Mucosa of rectum (tissue), 2 donors: Measurements from ENCODE around the gene C2CD3.
"Not testable (repeated sequence)": the region's sequence is repeated elsewhere in the genome, so short reads cannot be mapped to it uniquely, and the experiment has no call there.

Source experiments
- H3K27ac ChIP-seq, 2 donors: one replicate each; pipeline ENCODE4 v1.7.0; 2013; ENCODE audit warnings: inconsistent platforms in 2 of 2, low read depth in 2 of 2, low read length in 2 of 2
- H3K27me3 ChIP-seq, 2 donors: one replicate each; pipeline ENCODE4 v1.7.0; 2013; ENCODE audit warnings: low read length in 2 of 2; ENCODE audit not compliant: control insufficient read depth in 2 of 2, insufficient read depth in 2 of 2
- H3K36me3 ChIP-seq, 2 donors: one replicate each; pipeline ENCODE4 v1.7.0; 2013; ENCODE audit warnings: low read length in 2 of 2; ENCODE audit not compliant: control insufficient read depth in 2 of 2, insufficient read depth in 2 of 2
- H3K4me1 ChIP-seq, 2 donors: one replicate each; pipeline ENCODE4 v1.7.0; 2013; ENCODE audit warnings: low read length in 2 of 2, mild to moderate bottlenecking in 1 of 2; ENCODE audit not compliant: control insufficient read depth in 2 of 2, insufficient read depth in 2 of 2
- H3K4me3 ChIP-seq, 2 donors: one replicate each; pipeline ENCODE4 v1.7.0; 2013; ENCODE audit warnings: low read length in 2 of 2
- H3K9ac ChIP-seq, 2 donors: one replicate each; pipeline ENCODE4 v1.7.0; 2013; ENCODE audit warnings: low read length in 2 of 2, low read depth in 1 of 2, mild to moderate bottlenecking in 1 of 2
- H3K9me3 ChIP-seq, 2 donors: one replicate each; pipeline ENCODE4 v1.7.0; 2013; ENCODE audit warnings: low read length in 2 of 2; ENCODE audit not compliant: control insufficient read depth in 2 of 2
- donor health status: healthy.
- donor health status: Normal muscosa, but diverticular disease.

Gene C2CD3

DNA sequence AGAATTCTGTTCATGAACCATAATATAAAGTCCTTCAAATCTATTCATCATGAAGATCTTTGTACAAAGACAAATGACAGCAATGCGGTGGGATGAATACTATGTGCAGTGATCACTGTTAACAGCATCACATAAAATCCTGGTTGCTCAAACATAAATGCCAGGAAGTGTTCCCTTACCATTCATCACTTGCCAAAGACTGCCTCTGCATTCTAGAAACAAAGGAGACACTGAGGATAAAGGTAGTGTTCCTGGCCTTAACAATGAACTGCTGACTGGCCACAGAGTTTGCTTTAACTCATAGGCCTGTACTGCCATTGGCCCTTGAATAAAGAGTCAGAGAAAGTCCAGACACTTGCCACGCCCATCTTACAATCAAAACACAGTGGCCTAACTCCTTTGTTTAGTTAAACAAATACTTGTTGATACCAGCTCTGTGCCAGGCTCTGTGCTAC is 29.5 kb downstream of the C2CD3 start:
- H3K27me3 ChIP-seq = no peaks in the 10 kb centered on the region
- no peak overlapping the region for H3K4me3 ChIP-seq
- no peaks in the 10 kb centered on the region for H3K9me3 ChIP-seq
- peaks cover 0 to 7% of the 10 kb centered on the region in 2 donors for H3K36me3 ChIP-seq
- no peak overlapping the region for H3K9ac ChIP-seq
- no peak overlapping the region for H3K27ac ChIP-seq
- peaks cover 0 to 15% of the 10 kb centered on the region in 2 donors for H3K4me1 ChIP-seq

DNA sequence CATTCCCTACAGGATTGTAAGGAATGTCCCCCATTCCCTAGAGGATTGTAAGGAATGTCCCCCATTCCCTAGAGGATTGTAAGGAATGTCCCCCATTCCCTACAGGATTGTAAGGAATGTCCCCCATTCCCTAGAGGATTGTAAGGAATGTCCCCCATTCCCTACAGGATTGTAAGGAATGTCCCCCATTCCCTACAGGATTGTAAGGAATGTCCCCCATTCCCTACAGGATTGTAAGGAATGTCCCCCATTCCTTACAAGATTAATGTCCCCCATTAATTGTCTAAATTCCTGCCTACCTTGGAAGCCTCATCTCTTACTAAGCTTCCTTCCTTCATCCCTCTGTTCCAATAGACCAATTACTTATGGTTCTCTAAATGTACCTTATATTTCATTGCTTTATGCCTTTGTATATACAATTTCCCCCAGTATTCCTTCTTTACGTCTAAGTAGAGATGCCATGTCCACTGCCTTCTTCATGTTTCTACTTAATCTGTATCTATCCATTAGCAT is 30.8 kb downstream of the C2CD3 start:
- not testable (repeated sequence) for H3K9me3 ChIP-seq, H3K36me3 ChIP-seq, H3K9ac ChIP-seq, H3K4me3 ChIP-seq, H3K27me3 ChIP-seq, H3K27ac ChIP-seq
- H3K4me1 ChIP-seq = peaks cover 0 to 15% of the 10 kb centered on the region in 2 donors

DNA sequence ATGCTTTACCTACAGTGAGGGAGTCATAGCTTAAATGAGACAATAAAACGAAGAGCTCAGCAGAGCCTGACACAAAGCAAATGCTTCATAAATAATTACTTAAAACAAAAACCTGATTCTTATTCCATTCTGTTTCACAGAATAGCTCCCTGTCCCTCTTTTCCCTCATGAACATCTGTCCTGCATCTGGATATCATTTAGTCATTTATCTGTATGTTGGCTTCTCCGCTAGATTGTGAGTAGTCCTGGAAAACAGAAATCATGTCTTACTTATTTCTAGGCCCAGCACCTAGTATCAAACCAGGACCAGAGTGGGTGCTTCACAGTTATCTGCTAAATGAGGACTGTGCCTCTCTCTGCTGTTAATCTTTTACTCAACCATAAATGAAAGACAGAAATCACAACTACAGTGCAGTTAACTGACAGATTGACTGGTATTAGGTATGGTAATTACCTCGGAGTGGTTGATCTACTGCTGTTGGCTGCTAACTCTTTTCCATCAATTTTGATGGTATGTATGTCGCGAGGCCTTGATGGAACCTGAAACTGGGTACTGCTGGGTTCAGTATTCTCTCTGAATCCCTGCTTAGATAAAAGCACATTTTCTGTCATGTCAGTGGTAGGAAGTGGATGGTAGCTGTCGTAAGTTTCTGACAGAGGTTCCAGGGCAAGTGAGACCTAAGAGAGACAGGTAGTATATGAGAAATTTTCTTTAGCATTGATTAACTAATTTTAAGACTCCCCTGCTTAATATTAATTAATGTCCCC is 31.5 kb downstream of the C2CD3 start:
- H3K27ac ChIP-seq = no peak overlapping the region
- H3K4me3 ChIP-seq = no peak overlapping the region
- no peaks in the 10 kb centered on the region for H3K27me3 ChIP-seq
- H3K9ac ChIP-seq = no peak overlapping the region
- peaks cover 0 to 7% of the 10 kb centered on the region in 2 donors for H3K36me3 ChIP-seq
- peaks cover 0 to 15% of the 10 kb centered on the region in 2 donors for H3K4me1 ChIP-seq
- no peaks in the 10 kb centered on the region for H3K9me3 ChIP-seq

DNA sequence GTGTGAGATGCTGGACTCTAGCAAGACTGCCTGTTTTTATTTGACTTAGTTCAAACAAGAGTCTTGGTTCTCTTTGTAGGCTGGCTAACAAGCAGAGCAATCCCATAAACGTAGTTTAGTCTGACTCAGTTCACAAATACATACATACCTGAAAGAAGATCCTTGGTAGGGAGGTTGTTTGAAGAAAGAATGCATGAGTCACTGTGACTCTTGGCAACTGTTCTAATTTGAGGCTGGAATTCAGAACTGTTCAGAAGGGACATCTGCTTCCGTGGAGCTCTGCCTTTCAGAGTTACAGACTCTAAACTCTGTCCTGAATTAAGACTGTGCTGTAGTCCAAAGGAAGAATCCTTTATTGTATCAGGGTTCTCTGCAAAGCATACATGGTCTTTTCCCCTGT is 32.2 kb downstream of the C2CD3 start:
- Histone ChIP-seq H3K27ac (peak overlapping the region in 1 of 2 donors; percentile 11), H3K4me1 (peaks cover 0 to 15% of the 10 kb centered on the region in 2 donors), H3K36me3 (peaks cover 0 to 10% of the 10 kb centered on the region in 2 donors), H3K27me3 (no peaks in the 10 kb centered on the region), H3K9ac (no peak overlapping the region), H3K9me3 (no peaks in the 10 kb centered on the region), H3K4me3 (no peak overlapping the region)

DNA sequence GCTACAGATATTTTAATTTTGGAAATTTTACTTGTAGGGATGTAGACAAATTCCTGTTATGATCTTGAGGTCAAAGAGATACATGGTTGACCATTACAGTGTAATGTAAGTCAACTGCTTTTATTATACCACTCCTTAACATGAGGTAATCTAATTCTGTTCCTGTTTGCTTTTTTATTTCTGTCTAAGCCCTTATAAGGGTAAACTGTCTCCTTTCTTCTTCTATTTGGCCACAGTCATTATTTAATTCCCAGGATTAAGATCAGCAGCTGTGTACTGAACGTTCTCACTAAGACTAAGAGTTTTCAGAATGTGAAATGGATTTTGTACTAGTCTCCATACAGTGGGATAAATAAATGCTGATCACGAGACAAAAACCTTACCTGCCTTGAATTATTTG is 32.8 kb downstream of the C2CD3 start:
- Histone ChIP-seq H3K27me3 (no peaks in the 10 kb centered on the region), H3K9me3 (no peaks in the 10 kb centered on the region), H3K4me1 (peaks cover 0 to 15% of the 10 kb centered on the region in 2 donors), H3K4me3 (no peak overlapping the region), H3K9ac (no peak overlapping the region), H3K36me3 (peaks cover 0 to 13% of the 10 kb centered on the region in 2 donors), H3K27ac (peak overlapping the region in 1 of 2 donors; percentile 11)

DNA sequence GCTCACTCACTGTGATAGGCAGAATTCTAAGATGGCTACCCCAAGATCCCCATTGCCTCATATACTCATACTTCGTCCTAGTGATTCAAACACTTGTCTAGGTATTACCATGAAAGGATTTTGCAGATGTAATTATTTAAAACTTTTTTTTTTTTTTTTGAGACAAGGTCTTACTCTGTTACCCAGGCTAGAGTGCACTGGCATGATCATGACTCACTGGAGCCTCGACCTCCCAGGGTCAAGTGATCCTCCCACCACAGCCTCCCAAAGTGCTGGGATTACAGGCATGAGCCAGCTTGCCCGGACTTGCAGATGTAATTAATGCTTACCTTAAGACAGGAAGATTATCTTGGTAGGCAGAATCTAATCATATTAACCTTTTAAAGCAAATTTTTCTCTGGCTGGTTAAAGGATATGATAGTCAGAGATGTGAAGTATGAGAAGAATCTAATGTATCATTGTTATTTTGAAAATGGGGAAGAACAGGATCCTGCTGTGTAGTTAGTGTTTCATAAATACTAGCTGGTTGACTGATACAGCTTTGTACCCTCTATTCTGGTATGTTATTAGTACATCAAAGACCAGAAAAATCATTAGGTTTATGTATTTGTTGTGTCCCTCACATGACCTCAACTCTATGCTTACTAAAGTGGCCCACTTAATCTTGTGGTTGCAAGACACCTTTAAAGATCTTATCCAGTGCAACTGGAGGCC is 35.5 kb downstream of the C2CD3 start:
- Histone ChIP-seq H3K9me3 (no peaks in the 10 kb centered on the region), H3K27me3 (no peaks in the 10 kb centered on the region), H3K27ac (no peak overlapping the region), H3K36me3 (peaks cover 5 to 19% of the 10 kb centered on the region in 2 donors), H3K4me1 (peaks cover 0 to 15% of the 10 kb centered on the region in 2 donors), H3K9ac (no peak overlapping the region), H3K4me3 (no peak overlapping the region)

DNA sequence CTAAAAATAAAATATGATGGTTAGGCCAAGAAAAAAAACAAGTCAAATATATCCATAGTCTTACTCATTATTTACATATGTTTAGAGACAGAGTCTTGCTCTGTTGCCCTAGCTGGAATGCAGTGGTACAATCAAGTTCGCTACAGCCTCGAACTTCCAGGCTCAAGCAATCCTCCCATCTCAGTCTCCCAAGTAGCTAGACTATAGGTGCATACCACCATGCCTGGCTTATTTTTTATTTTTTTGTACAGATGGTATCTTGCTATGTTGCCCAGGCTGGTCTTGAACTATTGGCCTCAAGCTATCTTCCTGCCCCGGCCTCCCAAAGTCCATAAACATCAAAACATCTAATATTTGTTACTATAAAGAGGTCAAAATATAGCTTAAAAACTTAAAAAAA is 36.1 kb downstream of the C2CD3 start:
- Histone ChIP-seq H3K27me3 (no peaks in the 10 kb centered on the region), H3K9ac (no peak overlapping the region), H3K36me3 (peaks cover 5 to 19% of the 10 kb centered on the region in 2 donors), H3K4me1 (peaks cover 0 to 15% of the 10 kb centered on the region in 2 donors), H3K4me3 (no peak overlapping the region), H3K27ac (no peak overlapping the region), H3K9me3 (no peaks in the 10 kb centered on the region)

DNA sequence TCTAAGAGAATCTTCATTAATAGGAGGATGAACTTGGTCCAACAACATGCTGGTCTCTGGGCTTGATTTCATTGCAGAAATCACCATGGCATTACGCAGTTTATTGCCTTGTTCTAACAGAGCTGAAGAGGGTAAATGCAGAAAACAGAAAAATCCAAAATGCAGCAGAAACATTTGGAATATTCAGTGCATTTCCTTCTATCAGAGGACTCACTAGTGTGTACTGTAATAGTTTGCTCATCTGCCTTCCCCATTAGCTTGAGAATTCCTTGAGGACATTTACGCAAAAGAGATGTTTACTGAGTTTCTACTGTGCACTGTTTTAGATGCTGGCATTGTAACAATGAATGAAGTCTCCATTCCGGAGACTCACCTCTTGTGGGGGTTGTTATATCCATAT is 37.4 kb downstream of the C2CD3 start:
- peaks cover 0 to 5% of the 10 kb centered on the region in 2 donors for H3K4me1 ChIP-seq
- peaks cover 5 to 16% of the 10 kb centered on the region in 2 donors for H3K36me3 ChIP-seq
- no peak overlapping the region for H3K4me3 ChIP-seq
- no peak overlapping the region for H3K27ac ChIP-seq
- H3K27me3 ChIP-seq = no peaks in the 10 kb centered on the region
- H3K9me3 ChIP-seq = no peaks in the 10 kb centered on the region
- H3K9ac ChIP-seq = no peak overlapping the region

DNA sequence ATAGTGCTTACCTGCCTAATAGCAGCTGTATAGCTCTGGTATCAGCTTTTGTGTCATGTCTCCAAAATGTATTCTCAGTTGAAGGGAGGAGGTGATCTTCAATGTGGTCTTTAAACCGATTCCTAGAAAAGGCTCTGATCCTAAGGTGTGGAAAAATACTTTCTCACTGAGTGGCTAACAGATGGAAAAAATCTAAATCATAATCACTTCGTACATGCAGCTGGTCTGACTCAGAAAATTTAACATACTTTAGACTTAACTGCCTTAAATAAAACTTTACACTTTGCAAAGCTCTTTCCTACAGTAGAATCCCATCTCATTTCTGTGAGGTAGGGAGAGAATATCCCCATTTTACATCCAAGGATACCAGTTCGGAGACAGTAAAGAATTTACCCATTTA is 38.0 kb downstream of the C2CD3 start:
- H3K9ac ChIP-seq = no peak overlapping the region
- no peaks in the 10 kb centered on the region for H3K4me1 ChIP-seq
- H3K36me3 ChIP-seq = peaks cover 5 to 16% of the 10 kb centered on the region in 2 donors
- H3K27me3 ChIP-seq = no peaks in the 10 kb centered on the region
- no peaks in the 10 kb centered on the region for H3K9me3 ChIP-seq
- no peak overlapping the region for H3K4me3 ChIP-seq
- H3K27ac ChIP-seq = no peak overlapping the region

DNA sequence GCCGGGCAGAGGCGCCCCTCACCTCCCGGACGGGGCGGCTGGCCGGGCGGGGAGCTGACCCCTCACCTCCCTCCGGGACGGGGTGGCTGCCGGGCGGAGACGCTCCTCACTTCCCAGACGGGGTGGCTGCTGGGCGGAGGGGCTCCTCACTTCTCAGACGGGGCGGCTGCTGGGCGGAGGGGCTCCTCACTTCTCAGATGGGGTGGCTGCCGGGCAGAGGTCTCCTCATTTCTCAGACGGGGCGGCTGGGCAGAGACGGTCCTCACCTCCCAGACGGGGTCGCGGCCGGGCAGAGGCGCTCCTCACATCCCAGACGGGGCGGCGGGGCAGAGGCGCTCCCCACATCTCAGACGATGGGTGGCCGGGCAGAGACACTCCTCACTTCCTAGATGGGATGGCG is 41.7 kb downstream of the C2CD3 start:
- not testable (repeated sequence) for H3K4me1 ChIP-seq, H3K27me3 ChIP-seq, H3K4me3 ChIP-seq, H3K9ac ChIP-seq, H3K9me3 ChIP-seq, H3K27ac ChIP-seq
- peaks cover 5 to 12% of the 10 kb centered on the region in 2 donors for H3K36me3 ChIP-seq
